Naive B cell (primary cell): Measurements from ENCODE around the gene RBM20. TPM values are rescaled to one million over a fixed set of nuclear protein-coding genes. Genes with fewer than 3 reads are reported as not detected.

ENCODE experiments used
- ATAC-seq, 2 donors: fragments of 150-1000 bp; cut with Tn5 transposase; 2 replicates each; pipeline ENCODE4 v1.10.0; 2021; ENCODE audit warnings: low read depth in 2 of 2, mild to moderate bottlenecking in 2 of 2, moderate library complexity in 2 of 2
- DNase-seq: peaks from one replicate; pipeline ENCODE4 v3.0.0; 2022
- H3K27ac Mint-ChIP-seq, 6 donors: one replicate each; pipeline ENCODE4 v1.8.0; 2020 to 2022; ENCODE audit warnings: mild to moderate bottlenecking in 6 of 6, mixed read lengths in 6 of 6, moderate library complexity in 5 of 6, inconsistent platforms in 2 of 6
- H3K27me3 Mint-ChIP-seq, 3 donors: one replicate each; pipeline ENCODE4 v1.8.0; 2021 to 2022; ENCODE audit warnings: mixed read lengths in 3 of 3, mild to moderate bottlenecking in 1 of 3
- H3K36me3 Mint-ChIP-seq, 2 donors: one replicate each; pipeline ENCODE4 v1.8.0; 2020 to 2022; ENCODE audit warnings: mixed read lengths in 2 of 2, inconsistent platforms in 1 of 2, mild to moderate bottlenecking in 1 of 2
- H3K4me1 Mint-ChIP-seq, 3 donors: one replicate each; pipeline ENCODE4 v1.8.0; 2020 to 2022; ENCODE audit warnings: mixed read lengths in 3 of 3, inconsistent platforms in 1 of 3, mild to moderate bottlenecking in 1 of 3, moderate library complexity in 1 of 3
- H3K4me3 Mint-ChIP-seq, 8 donors: one replicate each; pipeline ENCODE4 v1.8.0; 2020 to 2022; ENCODE audit warnings: mild to moderate bottlenecking in 8 of 8, mixed read lengths in 8 of 8, moderate library complexity in 8 of 8, inconsistent platforms in 2 of 8
- H3K9me3 Mint-ChIP-seq, 7 donors: one replicate each; pipeline ENCODE4 v1.8.0; 2020 to 2022; ENCODE audit warnings: mixed read lengths in 7 of 7, mild to moderate bottlenecking in 5 of 7, inconsistent platforms in 2 of 7, moderate library complexity in 1 of 7
- polyA plus RNA-seq, 6 donors: library from polyadenylated mRNA; unstranded; fragments of 300-500 nt; fragmentation: Illumina TruSeq; gene quantifications; one replicate each; pipeline ENCODE4 v1.2.3, GENCODE V29; 2021; ENCODE audit warnings: low read depth in 6 of 6

The RBM20 gene
- polyA plus RNA-seq, 6 donors from 2014 or later, result 0.05 TPM; not detected in 5

DNA sequence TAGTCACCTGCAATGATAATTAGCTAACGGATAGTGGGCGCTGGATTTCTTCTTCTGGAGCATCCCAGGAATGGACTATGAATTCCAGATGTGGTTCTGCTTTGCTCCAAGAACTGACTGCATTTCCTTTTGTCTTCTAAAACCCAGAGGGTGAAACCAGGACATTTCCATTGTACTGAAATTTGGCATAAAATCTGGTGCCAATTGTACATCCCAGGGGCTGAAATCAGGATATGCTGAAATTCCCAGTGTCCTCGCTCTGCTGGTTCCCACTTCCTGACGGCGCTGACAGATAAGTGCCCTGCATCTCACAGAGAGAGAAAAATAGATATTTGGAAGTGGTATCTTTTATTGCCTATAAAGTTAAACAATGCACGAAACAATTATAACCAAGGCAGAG, 31.9 kb downstream of the RBM20 start:
- peaks cover 5 to 28% (median 24%) of the 10 kb centered on the region in 3 donors for H3K4me1 Mint-ChIP-seq
- no peak overlapping the region for H3K4me3 Mint-ChIP-seq
- H3K9me3 Mint-ChIP-seq, result no peaks in the 10 kb centered on the region
- ATAC-seq (no peak), DNase-seq (no peak)
- peaks cover 12 to 25% (median 17%) of the 10 kb centered on the region in 3 donors for H3K27me3 Mint-ChIP-seq
- no peaks in the 10 kb centered on the region for H3K36me3 Mint-ChIP-seq
- H3K27ac Mint-ChIP-seq, result no peak overlapping the region

- H3K4me1 Mint-ChIP-seq, result peaks cover 5 to 21% (median 19%) of the 10 kb centered on the region in 3 donors
- DNase-seq (no peak), ATAC-seq (peak in 1 of 2 donors; percentile 16)
- H3K36me3 Mint-ChIP-seq, result no peaks in the 10 kb centered on the region
- peaks cover 20 to 34% (median 33%) of the 10 kb centered on the region in 3 donors for H3K27me3 Mint-ChIP-seq
- no peaks in the 10 kb centered on the region for H3K9me3 Mint-ChIP-seq
- no peak overlapping the region for H3K4me3 Mint-ChIP-seq
- peak overlapping the region in 3 of 6 donors; percentile 3 to 81 (median 60) for H3K27ac Mint-ChIP-seq
Observed at GRCh38 chr10:110679486-110680272, 35.5 kb downstream of the RBM20 start.

DNA sequence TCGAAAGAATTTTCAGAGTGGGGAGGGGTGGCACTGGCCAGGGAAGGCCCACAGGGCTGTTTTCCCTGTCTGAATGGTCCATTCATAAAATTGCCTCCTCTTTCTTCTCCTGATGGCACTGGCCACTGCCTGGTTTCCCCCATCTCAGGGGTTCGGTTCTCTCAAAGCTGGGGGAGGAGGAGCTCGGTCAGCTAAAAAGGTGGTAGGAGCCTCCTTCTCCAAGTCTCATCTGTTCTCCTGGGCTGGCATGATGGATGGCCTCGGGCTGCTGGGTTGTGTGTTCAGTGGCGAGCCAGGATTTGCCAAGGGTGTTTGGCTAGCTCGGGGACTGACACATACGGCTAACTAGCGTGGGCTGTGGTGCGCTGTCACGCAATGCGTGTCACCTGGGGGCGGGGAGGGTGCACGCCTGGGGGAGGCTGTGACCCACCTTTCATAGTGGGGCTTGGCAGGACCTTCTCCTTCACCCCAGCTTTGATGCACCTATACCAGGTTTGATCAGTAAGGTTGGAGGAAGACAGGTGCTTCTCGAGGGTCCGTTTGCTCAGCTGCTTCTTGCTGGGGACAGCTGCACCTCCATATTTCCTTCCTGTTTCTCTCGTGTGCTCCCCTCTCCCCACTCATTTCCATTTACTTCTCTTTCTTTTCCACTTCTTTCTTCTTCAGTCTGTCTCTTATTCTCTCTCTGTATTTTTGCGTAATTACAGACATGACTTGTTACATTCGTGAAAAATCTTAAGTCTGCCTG, 36.3 kb downstream of the RBM20 start:
- Mint-ChIP-seq H3K27me3 (peaks cover 28 to 41% (median 35%) of the 10 kb centered on the region in 3 donors), H3K4me1 (peaks cover 5 to 21% (median 19%) of the 10 kb centered on the region in 3 donors), H3K9me3 (no peaks in the 10 kb centered on the region), H3K4me3 (no peak overlapping the region), H3K27ac (peak overlapping the region in 3 of 6 donors; percentile 63 to 81 (median 73)), H3K36me3 (no peaks in the 10 kb centered on the region)
- DNase-seq, result no peak
- no peak for ATAC-seq

DNA sequence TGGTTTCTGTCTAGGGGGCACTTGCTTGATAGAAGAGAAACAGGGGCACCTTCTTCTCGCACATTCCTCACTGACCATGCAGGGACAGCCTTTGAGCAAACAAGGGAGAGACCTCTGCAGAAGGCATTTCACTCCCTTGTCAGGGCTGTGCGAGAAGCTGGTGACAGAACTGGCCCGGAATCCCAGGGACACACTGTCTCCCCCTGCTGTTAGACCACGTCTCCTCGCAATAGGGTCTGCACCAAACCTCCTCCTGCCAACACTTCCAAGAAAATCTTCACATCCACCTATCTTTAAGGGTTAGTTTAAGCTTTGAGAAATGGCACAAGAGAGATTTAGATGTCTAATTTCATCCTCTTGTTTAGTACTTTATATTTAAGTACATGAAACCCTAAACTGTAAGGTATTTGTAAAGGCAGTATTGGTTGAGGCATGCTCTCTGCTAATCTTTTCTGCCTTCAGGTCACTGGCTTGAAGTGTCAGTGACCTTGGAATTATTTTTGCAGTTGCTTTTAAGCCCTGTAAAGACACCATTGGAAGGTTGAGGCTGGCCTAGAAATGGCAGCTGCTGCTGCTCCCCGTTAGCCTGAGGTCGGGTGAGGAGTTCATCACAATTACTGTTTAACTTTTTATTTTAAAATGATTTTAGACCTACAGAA, 37.0 kb downstream of the RBM20 start:
- H3K27me3 Mint-ChIP-seq, result peaks cover 28 to 44% (median 40%) of the 10 kb centered on the region in 3 donors
- no peaks in the 10 kb centered on the region for H3K36me3 Mint-ChIP-seq
- DNase-seq (no peak), ATAC-seq (peak in 1 of 2 donors; percentile 35)
- H3K4me1 Mint-ChIP-seq, result peaks cover 5 to 21% (median 19%) of the 10 kb centered on the region in 3 donors
- no peak overlapping the region for H3K4me3 Mint-ChIP-seq
- H3K27ac Mint-ChIP-seq, result peak overlapping the region in 2 of 6 donors; percentile 14 to 63
- no peaks in the 10 kb centered on the region for H3K9me3 Mint-ChIP-seq

GRCh38 chr10:110682348-110682747, 38.2 kb downstream of the RBM20 start:
- ATAC-seq (no peak), DNase-seq (no peak)
- Mint-ChIP-seq H3K4me3 (no peak overlapping the region), H3K27me3 (peaks cover 28 to 44% (median 40%) of the 10 kb centered on the region in 3 donors), H3K27ac (no peak overlapping the region), H3K4me1 (peaks cover 5 to 21% (median 19%) of the 10 kb centered on the region in 3 donors), H3K9me3 (no peaks in the 10 kb centered on the region), H3K36me3 (no peaks in the 10 kb centered on the region)

GRCh38 chr10:110684800-110685446, 40.8 kb downstream of the RBM20 start:
- Mint-ChIP-seq H3K27ac (no peak overlapping the region), H3K4me1 (peaks cover 5 to 14% (median 14%) of the 10 kb centered on the region in 3 donors), H3K27me3 (peaks cover 23 to 52% (median 38%) of the 10 kb centered on the region in 3 donors), H3K4me3 (no peak overlapping the region), H3K36me3 (no peaks in the 10 kb centered on the region), H3K9me3 (no peaks in the 10 kb centered on the region)
- ATAC-seq (no peak), DNase-seq (no peak)

GRCh38 chr10:110686047-110686446, 41.9 kb downstream of the RBM20 start:
- Mint-ChIP-seq H3K4me1 (peaks cover 0 to 3% (median 2%) of the 10 kb centered on the region in 3 donors), H3K27me3 (peaks cover 23 to 50% (median 33%) of the 10 kb centered on the region in 3 donors), H3K36me3 (no peaks in the 10 kb centered on the region), H3K9me3 (peaks cover 0 to 8% (median 2%) of the 10 kb centered on the region in 7 donors), H3K27ac (no peak overlapping the region), H3K4me3 (no peak overlapping the region)
- DNase-seq (no peak), ATAC-seq (no peak)

DNA sequence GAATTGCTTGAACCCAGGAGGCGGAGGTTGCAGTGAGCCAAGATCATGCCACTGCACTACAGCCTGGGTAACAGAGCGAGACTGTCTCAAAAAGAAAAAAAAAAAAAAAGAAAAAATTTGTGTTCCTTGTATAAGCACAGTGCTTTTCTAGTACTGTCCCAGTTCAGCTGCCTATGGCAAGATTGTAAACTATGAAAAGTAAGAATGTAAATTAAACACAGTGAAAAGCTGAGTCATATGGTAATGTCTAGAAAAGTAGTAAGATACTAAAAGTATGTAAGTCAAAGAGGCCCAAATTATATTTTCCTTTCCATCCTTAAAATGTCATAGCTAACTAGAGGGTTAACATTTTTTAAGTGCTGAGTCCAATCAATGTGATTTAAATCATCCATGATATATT, 42.8 kb downstream of the RBM20 start:
- peaks cover 23 to 49% (median 32%) of the 10 kb centered on the region in 3 donors for H3K27me3 Mint-ChIP-seq
- DNase-seq (no peak), ATAC-seq (no peak)
- no peaks in the 10 kb centered on the region for H3K4me1 Mint-ChIP-seq
- H3K27ac Mint-ChIP-seq, result no peak overlapping the region
- no peaks in the 10 kb centered on the region for H3K36me3 Mint-ChIP-seq
- peaks cover 0 to 15% (median 6%) of the 10 kb centered on the region in 7 donors for H3K9me3 Mint-ChIP-seq
- H3K4me3 Mint-ChIP-seq, result no peak overlapping the region

GRCh38 chr10:110687400-110687799, 43.3 kb downstream of the RBM20 start:
- H3K9me3 Mint-ChIP-seq, result peaks cover under 1 to 20% (median 9%) of the 10 kb centered on the region in 7 donors
- H3K36me3 Mint-ChIP-seq, result peaks cover 0 to 3% of the 10 kb centered on the region in 2 donors
- peaks cover 19 to 48% (median 30%) of the 10 kb centered on the region in 3 donors for H3K27me3 Mint-ChIP-seq
- ATAC-seq (no peak), DNase-seq (no peak)
- no peak overlapping the region for H3K27ac Mint-ChIP-seq
- no peak overlapping the region for H3K4me3 Mint-ChIP-seq
- no peaks in the 10 kb centered on the region for H3K4me1 Mint-ChIP-seq

DNA sequence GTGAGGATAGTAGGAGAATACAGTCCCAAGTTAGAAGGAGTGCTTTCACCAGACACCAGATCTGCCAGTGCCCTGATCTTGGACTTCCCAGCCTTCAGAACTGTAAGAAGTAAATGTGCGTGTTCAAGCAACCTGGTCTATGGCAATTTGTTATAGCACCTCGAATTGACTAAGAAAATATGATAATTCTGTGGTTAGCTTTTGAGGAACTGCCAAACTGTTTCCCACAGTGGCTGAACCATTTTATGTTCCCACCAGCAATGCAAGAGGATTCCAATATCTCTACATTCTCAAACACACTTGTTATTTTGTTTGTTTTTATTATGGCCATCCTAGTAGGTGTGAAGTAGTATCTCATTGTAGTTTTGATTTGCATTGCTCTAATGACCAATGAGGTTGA, 47.0 kb downstream of the RBM20 start:
- ATAC-seq (no peak), DNase-seq (no peak)
- Mint-ChIP-seq H3K4me1 (no peaks in the 10 kb centered on the region), H3K27me3 (peaks cover 8 to 27% (median 10%) of the 10 kb centered on the region in 3 donors), H3K9me3 (peaks cover 4 to 30% (median 17%) of the 10 kb centered on the region in 7 donors), H3K27ac (no peak overlapping the region), H3K36me3 (peaks cover 0 to 8% of the 10 kb centered on the region in 2 donors), H3K4me3 (no peak overlapping the region)

GRCh38 chr10:110694263-110694662, 50.1 kb downstream of the RBM20 start:
- Mint-ChIP-seq H3K27me3 (peaks cover 19 to 32% (median 23%) of the 10 kb centered on the region in 3 donors), H3K4me1 (no peaks in the 10 kb centered on the region), H3K27ac (peak overlapping the region in 1 of 6 donors; percentile 14), H3K36me3 (peaks cover 0 to 8% of the 10 kb centered on the region in 2 donors), H3K4me3 (no peak overlapping the region), H3K9me3 (peaks cover 4 to 30% (median 17%) of the 10 kb centered on the region in 7 donors)
- DNase-seq (no peak), ATAC-seq (no peak)

DNA sequence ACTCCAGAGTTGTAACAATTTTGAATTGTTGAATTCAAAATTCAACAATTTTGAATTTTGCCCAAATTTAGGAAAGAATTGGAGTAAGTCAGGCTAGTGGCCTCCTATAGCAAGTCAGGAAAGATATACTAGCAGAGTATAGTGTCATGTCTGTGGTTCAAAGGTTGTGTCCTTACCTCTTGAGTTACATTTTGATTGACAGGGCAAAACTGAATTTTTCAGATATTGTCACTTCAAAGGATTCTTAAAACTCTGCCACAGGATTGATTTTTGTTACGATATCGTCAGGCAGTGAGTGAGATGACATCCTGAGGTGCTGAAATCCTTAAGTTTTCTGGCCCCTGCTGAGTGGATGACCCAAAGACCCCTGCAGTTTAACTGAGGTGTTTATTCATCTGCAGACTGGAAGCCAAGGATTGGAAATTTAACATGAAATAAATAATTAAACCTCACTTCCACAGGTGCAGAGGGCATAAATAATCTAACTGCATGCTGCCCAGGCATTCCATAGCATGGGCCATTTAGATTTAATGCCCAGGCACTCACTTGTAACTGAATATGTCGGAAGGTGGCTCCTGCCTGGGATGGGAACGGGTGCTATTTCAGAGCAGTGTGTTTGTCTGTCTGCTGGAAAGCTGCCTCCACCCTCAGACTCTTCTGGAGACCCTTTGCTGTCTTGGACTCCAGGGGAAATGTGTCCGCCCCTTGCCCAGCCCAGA, 50.8 kb downstream of the RBM20 start:
- Mint-ChIP-seq H3K36me3 (peaks cover 0 to 8% of the 10 kb centered on the region in 2 donors), H3K27me3 (peaks cover 23 to 30% (median 23%) of the 10 kb centered on the region in 3 donors), H3K4me1 (no peaks in the 10 kb centered on the region), H3K9me3 (peaks cover 4 to 30% (median 17%) of the 10 kb centered on the region in 7 donors), H3K27ac (no peak overlapping the region), H3K4me3 (no peak overlapping the region)
- no peak for DNase-seq
- ATAC-seq, result no peak
